Astrocyte (in vitro differentiated cells and primary cell): ENCODE measurements around the gene KATNB1. TPM values are rescaled to one million over a fixed set of nuclear protein-coding genes. Genes with fewer than 3 reads are reported as not detected.

Experiments
- DNase-seq: peaks from one replicate; pipeline ENCODE4 v3.0.0-alpha.2; 2010; ENCODE audit warnings: low read depth
- FAIRE-seq: peaks from 2 replicates; lab custom pipeline; 2011; peaks lifted over from hg19 to GRCh38; lab: Jason Lieb, UNC
- H2AFZ ChIP-seq: 2 replicates; pipeline ENCODE4 v1.6.0; 2012; ENCODE audit warnings: low read depth, low read length, inconsistent platforms
- H3K27ac ChIP-seq: 2 replicates; pipeline ENCODE4 v1.5.1; 2011; ENCODE audit warnings: low read depth, low read length, inconsistent platforms
- H3K27me3 ChIP-seq: 2 replicates; pipeline ENCODE4 v1.6.0; 2011; ENCODE audit warnings: low read length, inconsistent platforms; ENCODE audit not compliant: insufficient read depth
- H3K36me3 ChIP-seq: 2 replicates; pipeline ENCODE4 v1.5.1; 2011; ENCODE audit warnings: low read length, inconsistent platforms; ENCODE audit not compliant: insufficient read depth
- H3K4me1 ChIP-seq: 2 replicates; pipeline ENCODE4 v1.5.1; 2011; ENCODE audit warnings: low read length, inconsistent platforms; ENCODE audit not compliant: insufficient read depth
- H3K4me2 ChIP-seq: 2 replicates; pipeline ENCODE4 v1.6.0; 2012; ENCODE audit warnings: low read length, inconsistent platforms
- H3K4me3 ChIP-seq: 2 replicates; pipeline ENCODE4 v1.5.1; 2011; ENCODE audit warnings: low read depth, mild to moderate bottlenecking, low read length, inconsistent platforms; ENCODE audit not compliant: insufficient read depth
- H3K79me2 ChIP-seq: 2 replicates; pipeline ENCODE4 v1.6.0; 2012; ENCODE audit warnings: mild to moderate bottlenecking, low read length, inconsistent platforms; ENCODE audit not compliant: insufficient read depth
- H3K9ac ChIP-seq: 2 replicates; pipeline ENCODE4 v1.6.0; 2012; ENCODE audit warnings: mild to moderate bottlenecking, low read length, inconsistent platforms
- H3K9me3 ChIP-seq: 2 replicates; pipeline ENCODE4 v1.5.1; 2012; ENCODE audit warnings: low read depth, mild to moderate bottlenecking, low read length, inconsistent platforms; ENCODE audit not compliant: insufficient read depth
- H4K20me1 ChIP-seq: 2 replicates; pipeline ENCODE4 v1.6.0; 2012; ENCODE audit warnings: low read length, inconsistent platforms; ENCODE audit not compliant: insufficient read depth
- H3K27ac Mint-ChIP-seq: one replicate; pipeline ENCODE4 v1.8.0; 2021; ENCODE audit warnings: mild to moderate bottlenecking, mixed read lengths; ENCODE audit not compliant: unreplicated experiment
- H3K27me3 Mint-ChIP-seq: one replicate; pipeline ENCODE4 v1.8.0; 2021; ENCODE audit warnings: low read depth, mixed read lengths; ENCODE audit not compliant: unreplicated experiment
- H3K36me3 Mint-ChIP-seq: one replicate; pipeline ENCODE4 v1.8.0; 2021; ENCODE audit warnings: low read depth, mixed read lengths; ENCODE audit not compliant: unreplicated experiment
- H3K4me1 Mint-ChIP-seq: one replicate; pipeline ENCODE4 v1.8.0; 2021; ENCODE audit warnings: low read depth, mixed read lengths; ENCODE audit not compliant: unreplicated experiment
- H3K4me3 Mint-ChIP-seq: one replicate; pipeline ENCODE4 v1.8.0; 2021; ENCODE audit warnings: mild to moderate bottlenecking, moderate library complexity, mixed read lengths; ENCODE audit not compliant: unreplicated experiment
- H3K9me3 Mint-ChIP-seq: one replicate; pipeline ENCODE4 v1.8.0; 2021; ENCODE audit warnings: mild to moderate bottlenecking, mixed read lengths; ENCODE audit not compliant: unreplicated experiment
- CTCF ChIP-seq: IDR thresholded peaks from 2 replicates; pipeline ENCODE4 v1.5.1; 2011; ENCODE audit warnings: low read depth, mild to moderate bottlenecking, inconsistent platforms, low read length, moderate library complexity; ENCODE audit not compliant: insufficient read depth
- EZH2 ChIP-seq: IDR thresholded peaks from 2 replicates; pipeline ENCODE4 v1.6.1; 2012; ENCODE audit warnings: mild to moderate bottlenecking, low read length, inconsistent platforms; ENCODE audit not compliant: insufficient read depth
- total RNA-seq: library from RNA; stranded (reverse); gene quantifications from 2 replicates; pipeline ENCODE4 v1.2.1, GENCODE V29; 2021

Gene KATNB1
- total RNA-seq, 1 donor from 2014 or later, result 28.6 TPM

DNA sequence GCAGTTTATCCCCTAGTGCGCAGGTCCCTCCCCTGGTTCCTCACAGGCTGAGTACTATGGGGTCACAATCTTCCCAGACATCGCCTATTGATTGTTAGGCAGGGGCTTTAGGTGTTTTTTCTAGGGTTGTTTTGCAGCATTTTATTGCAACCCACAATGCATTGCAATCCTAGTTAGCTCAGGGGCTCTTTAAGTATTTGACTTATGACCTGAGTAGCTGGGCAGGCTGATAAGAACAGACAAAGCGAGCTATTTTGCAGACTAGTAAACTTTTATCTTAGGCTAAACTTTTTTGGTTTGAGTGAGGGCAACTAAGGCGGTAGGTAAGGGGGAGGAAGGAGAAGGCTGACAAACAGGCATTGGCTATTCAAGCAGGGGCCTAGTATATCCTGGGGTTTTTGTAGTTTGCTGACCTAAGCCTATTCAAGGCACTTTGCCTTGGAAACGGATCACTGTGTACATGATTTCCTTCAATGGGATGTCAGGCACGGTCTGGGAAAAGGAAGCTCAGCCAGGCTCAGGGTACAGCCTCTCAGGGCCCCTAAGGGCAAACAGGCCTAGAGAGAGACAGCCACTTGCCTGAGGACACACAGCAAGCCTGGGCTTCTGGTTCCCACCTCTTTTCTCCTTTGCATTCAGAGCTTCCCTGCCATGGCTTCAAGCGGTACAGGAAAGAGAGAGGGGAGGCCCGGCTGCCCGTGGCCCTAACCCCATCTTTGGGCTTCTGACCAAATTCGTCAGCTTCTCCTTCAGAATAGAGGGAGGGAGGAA is 34.6 kb upstream of the KATNB1 start:
- H3K27me3 ChIP-seq, result peaks cover 3% of the 10 kb centered on the region
- Mint-ChIP-seq H3K9me3 (no peaks in the 10 kb centered on the region), H3K27ac (peak overlapping the region; percentile 63), H3K27me3 (peaks cover 17% of the 10 kb centered on the region), H3K36me3 (no peaks in the 10 kb centered on the region), H3K4me1 (peaks cover 4% of the 10 kb centered on the region), H3K4me3 (no peak overlapping the region)
- H3K4me1 ChIP-seq, result no peaks in the 10 kb centered on the region
- H3K36me3 ChIP-seq, result no peaks in the 10 kb centered on the region
- FAIRE-seq (no peak), DNase-seq (no peak)
- H3K79me2 ChIP-seq, result no peaks in the 10 kb centered on the region
- no peak overlapping the region for H3K4me2 ChIP-seq
- TF ChIP-seq CTCF (no peak), EZH2 (no peak)
- H4K20me1 ChIP-seq, result no peaks in the 10 kb centered on the region
- H3K4me3 ChIP-seq, result no peak overlapping the region
- no peak overlapping the region for H3K27ac ChIP-seq
- no peak overlapping the region for H3K9ac ChIP-seq
- H3K9me3 ChIP-seq, result peaks cover 9% of the 10 kb centered on the region
- no peak overlapping the region for H2AFZ ChIP-seq

DNA sequence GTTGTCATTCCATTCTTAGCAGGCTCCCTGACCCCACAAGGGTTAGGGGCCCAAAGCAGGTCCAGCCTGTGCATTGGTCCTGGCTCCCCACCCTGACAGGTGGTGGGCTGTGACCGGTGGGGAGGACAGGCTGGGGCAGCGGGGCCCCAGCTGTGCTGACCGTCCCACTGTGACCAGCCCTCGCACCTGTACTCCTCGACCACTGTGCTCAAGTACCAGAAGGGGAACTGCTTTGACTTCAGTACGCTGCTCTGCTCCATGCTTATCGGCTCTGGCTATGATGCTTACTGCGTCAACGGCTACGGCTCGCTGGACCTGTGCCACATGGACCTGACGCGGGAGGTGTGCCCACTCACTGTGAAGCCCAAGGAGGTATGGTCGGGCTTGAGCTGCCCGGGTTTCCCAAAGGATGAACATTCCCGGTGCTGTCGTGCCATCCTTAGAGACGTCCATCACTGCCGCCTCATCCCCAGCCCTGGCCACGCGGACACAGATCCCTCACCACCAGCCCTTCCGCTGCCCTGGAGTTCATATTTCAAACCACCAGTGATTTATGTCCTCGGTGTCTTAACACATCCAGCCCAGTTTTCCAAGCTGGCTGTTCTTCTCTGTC is 33.7 kb upstream of the KATNB1 start:
- H3K9ac ChIP-seq, result no peak overlapping the region
- no peak overlapping the region for H3K27ac Mint-ChIP-seq
- no peaks in the 10 kb centered on the region for H3K79me2 ChIP-seq
- H3K27me3 Mint-ChIP-seq, result peaks cover 21% of the 10 kb centered on the region
- peaks cover 4% of the 10 kb centered on the region for H3K4me1 Mint-ChIP-seq
- no peak overlapping the region for H3K4me2 ChIP-seq
- peaks cover 3% of the 10 kb centered on the region for H3K27me3 ChIP-seq
- H3K4me3 Mint-ChIP-seq, result no peak overlapping the region
- H3K36me3 ChIP-seq, result no peaks in the 10 kb centered on the region
- TF ChIP-seq CTCF, result no peak
- TF ChIP-seq EZH2, result no peak
- no peak overlapping the region for H2AFZ ChIP-seq
- DNase-seq, result no peak
- H3K27ac ChIP-seq, result no peak overlapping the region
- FAIRE-seq, result no peak
- no peak overlapping the region for H3K4me3 ChIP-seq
- no peaks in the 10 kb centered on the region for H3K9me3 Mint-ChIP-seq
- H3K36me3 Mint-ChIP-seq, result no peaks in the 10 kb centered on the region
- H3K4me1 ChIP-seq, result no peaks in the 10 kb centered on the region
- peaks cover 9% of the 10 kb centered on the region for H3K9me3 ChIP-seq
- no peaks in the 10 kb centered on the region for H4K20me1 ChIP-seq
